ENCODE data around the gene PCDHGA3.
"Not testable (repeated sequence)": the region's sequence is repeated elsewhere in the genome, so short reads cannot be mapped to it uniquely, and the experiment has no call there.

The PCDHGA3 gene

DNA sequence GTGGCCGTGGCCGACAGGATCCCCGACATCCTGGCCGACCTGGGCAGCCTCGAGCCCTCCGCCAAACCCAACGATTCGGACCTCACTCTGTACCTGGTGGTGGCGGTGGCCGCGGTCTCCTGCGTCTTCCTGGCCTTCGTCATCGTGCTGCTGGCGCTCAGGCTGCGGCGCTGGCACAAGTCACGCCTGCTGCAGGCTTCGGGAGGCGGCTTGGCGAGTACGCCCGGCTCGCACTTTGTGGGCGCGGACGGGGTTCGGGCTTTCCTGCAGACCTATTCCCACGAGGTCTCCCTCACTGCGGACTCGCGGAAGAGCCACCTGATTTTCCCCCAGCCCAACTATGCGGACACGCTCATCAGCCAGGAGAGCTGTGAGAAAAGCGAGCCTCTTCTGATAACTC lies 2.4 kb downstream of the PCDHGA3 start:
- DNase-seq (ENCODE audit: low read depth in 2 of 2): not testable (repeated sequence)

DNA sequence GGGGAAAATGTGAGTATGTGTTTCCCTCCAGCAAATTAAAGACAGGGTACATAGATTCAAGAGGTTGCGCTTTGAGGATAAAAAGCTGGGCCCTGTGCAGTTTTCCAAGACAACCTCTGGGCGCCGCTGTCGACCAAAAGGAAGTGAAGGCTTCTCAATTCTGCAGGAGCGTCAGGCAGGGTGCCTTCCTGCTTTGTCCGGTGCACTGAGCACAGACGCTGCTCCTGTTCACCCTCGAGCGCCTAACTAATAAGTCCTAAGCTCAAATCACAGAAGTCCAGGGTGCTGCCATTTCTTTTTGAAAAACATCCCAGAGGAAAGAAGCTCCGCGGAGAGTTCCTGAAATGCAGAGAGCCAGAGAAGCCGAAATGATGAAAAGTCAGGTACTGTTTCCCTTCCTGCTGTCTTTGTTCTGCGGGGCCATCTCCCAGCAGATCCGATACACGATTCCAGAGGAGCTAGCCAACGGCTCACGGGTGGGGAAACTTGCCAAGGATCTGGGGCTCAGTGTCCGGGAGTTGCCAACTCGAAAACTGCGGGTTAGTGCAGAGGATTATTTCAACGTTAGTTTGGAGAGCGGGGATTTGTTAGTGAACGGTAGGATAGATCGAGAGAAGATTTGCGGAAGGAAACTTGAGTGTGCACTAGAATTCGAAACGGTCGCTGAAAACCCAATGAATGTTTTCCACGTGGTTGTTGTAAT lies 6.4 kb downstream of the PCDHGA3 start, which contains the start of gene PCDHGB1:
TSS of gene PCDHGB1 (plus strand) at position 183 of the 703 bp plus-strand sequence. CDS start at position 345, 162 bp downstream.
- no peak for DNase-seq (ENCODE audit: low read depth in 2 of 2)

DNA sequence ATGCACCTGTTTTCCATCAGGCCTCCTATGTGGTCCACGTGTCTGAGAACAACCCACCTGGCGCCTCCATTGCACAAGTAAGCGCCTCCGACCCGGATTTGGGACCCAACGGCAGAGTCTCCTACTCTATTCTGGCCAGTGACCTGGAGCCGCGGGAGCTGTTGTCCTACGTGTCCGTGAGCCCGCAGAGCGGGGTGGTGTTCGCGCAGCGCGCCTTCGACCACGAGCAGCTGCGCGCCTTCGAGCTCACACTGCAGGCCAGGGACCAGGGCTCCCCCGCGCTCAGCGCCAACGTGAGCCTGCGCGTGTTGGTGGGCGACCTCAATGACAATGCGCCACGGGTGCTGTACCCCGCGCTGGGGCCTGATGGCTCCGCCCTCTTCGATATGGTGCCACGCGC lies 8.0 kb downstream of the PCDHGA3 start:
- DNase-seq (ENCODE audit: low read depth in 2 of 2): no peak

DNA sequence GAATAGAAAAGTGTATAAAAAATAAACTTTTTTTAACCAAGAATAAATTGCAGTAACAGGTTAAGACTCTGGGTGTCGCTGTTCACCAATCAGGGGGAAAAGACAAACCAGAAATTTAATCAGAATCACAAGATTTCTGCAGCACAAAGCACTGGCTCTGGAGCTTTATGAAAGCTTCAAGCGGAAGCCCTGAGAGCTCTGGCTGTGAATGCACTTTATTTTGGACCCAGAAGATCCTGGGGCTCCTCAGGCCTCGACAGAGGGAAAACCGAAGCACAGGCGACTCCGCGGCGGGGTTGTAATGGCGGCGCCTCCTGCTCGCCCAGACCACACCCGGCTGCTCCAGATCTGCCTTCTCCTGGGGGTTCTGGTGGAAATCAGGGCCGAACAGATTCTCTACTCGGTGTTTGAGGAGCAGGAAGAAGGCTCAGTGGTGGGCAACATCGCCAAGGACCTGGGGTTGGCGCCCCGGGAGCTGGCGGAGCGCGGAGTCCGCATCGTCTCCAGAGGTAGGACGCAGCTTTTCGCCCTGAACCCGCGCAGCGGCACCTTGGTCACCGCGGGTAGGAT lies 11.4 kb downstream of the PCDHGA3 start, which contains the start of gene PCDHGA4:
TSS of gene PCDHGA4 (plus strand) at position 122 of the 570 bp plus-strand sequence. CDS start at position 209, 87 bp downstream.
- DNase-seq (ENCODE audit: low read depth in 2 of 2): no peak

DNA sequence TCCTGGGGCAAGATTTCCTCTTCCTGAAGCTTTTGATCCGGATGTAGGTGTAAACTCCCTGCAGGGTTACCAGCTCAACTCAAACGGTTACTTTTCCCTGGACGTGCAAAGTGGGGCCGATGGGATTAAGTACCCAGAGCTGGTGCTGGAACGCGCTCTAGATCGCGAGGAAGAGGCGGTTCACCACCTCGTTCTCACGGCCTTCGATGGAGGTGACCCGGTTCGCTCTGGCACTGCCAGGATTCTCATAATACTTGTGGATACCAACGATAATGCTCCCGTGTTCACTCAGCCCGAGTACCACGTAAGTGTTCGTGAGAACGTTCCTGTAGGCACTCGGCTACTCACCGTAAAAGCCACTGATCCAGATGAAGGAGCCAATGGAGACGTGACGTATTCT lies 12.0 kb downstream of the PCDHGA3 start:
- no peak for DNase-seq (ENCODE audit: low read depth in 2 of 2)

DNA sequence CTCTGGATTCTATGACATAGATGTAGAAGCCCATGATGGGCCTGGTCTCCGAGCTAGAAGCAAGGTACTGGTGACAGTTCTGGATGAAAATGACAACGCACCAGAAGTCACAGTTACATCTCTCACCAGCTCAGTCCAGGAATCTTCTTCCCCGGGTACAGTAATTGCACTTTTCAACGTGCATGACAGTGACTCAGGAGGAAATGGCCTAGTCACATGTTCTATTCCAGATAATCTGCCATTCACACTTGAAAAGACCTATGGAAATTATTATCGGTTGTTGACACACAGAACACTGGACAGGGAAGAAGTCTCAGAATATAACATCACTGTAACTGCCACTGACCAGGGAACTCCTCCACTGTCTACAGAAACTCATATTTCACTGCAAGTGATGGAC lies 12.5 kb downstream of the PCDHGA3 start:
- DNase-seq (ENCODE audit: low read depth in 2 of 2): no peak

DNA sequence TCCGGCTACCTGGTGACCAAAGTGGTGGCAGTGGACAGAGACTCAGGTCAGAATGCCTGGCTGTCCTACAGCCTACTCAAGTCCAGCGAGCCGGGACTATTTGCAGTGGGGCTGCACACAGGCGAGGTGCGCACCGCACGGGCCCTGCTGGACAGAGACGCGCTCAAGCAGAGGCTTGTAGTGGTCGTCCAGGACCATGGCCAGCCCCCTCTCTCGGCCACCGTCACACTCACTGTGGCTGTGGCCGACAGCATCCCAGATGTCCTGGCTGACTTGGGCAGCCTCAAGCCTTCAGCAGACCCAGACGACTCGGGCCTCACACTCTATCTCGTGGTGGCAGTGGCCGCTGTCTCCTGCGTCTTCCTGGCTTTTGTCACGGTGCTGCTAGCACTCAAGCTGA lies 13.3 kb downstream of the PCDHGA3 start:
- DNase-seq (ENCODE audit: low read depth in 2 of 2): no peak

DNA sequence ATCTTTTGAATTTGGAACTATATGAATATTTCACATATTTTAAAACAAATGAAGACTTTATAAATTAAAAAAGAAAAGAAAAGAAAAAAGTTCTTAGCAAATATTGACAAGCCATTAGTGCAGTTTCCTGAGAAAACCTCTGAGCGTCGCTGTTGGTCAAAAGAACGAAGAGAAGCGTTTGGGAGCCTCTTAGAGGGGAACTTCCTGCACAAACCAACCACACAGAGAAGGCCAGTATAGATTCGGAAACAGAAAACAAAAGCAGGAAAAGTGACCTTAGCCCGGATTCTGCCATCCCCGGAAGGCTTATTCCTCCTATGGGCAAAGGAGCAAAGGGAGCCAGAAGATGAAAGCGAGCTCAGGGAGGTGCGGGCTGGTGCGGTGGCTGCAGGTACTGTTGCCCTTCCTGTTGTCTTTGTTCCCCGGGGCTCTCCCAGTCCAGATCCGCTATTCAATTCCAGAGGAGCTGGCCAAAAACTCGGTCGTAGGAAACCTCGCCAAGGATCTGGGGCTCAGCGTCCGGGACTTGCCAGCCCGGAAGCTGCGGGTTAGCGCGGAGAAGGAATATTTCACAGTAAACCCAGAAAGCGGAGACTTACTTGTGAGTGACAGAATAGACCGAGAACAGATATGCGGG lies 16.3 kb downstream of the PCDHGA3 start, which contains the start of gene PCDHGB2:
TSS of gene PCDHGB2 (plus strand) at position 205 of the 637 bp plus-strand sequence. CDS start at position 347, 142 bp downstream.
- no peak for DNase-seq (ENCODE audit: low read depth in 2 of 2)

DNA sequence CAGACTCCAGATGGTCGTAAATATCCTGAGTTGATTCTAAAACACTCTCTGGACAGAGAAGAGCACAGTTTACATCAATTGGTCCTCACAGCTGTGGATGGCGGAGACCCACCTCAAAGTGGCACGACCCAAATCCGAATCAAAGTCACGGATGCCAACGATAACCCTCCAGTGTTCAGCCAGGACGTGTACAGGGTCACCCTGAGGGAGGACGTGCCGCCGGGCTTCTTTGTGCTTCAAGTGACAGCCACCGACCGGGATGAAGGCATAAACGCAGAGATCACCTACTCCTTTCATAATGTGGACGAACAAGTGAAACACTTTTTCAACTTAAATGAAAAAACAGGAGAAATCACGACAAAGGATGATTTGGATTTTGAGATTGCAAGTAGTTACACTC lies 17.1 kb downstream of the PCDHGA3 start:
- no peak for DNase-seq (ENCODE audit: low read depth in 2 of 2)

DNA sequence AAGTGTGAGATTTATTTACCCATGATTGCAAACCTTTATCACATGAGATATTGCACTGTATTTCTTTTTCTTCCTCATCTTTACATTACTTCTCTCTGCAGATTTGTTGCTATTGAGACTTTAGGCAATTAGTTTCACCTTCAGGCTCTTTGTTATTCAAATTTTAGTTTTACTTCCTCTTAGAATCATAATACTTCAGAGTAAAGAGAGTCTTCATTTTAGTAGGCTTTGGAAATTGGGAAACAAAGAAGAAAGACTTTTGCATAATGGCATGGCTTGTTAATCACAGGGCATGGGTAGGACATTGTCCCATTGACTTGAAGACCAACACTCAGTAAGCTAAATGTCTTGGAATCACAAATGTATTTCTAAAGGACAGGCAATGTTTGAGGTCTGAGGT lies 19.1 kb downstream of the PCDHGA3 start:
- no peak for DNase-seq (ENCODE audit: low read depth in 2 of 2)

DNA sequence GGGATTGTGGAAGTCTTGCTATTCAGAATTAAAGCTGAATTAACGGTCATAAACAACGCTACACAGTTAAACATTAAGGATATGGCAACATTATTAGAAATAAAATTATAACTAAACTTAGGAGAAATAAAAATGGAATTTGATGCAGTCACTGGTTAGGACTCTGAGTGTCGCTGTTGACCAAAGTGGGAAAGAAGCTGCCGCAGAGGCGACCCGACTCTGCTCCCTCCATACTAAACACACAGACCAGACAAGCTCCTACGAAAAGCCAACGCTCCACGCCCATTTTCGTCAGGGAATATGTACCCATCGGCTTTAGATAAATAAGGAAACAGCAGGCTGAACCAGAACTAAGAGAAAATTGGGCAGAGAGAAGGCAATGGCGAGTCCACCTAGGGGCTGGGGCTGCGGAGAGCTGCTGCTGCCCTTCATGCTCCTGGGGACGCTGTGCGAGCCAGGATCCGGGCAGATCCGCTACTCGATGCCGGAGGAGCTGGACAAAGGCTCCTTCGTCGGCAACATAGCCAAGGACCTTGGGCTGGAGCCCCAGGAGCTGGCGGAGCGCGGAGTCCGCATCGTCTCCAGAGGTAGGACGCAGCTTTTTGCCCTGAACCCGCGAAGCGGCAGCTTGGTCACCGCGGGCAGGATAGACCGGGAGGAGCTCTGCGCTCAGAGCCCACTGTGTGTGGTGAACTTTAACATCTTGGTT lies 20.5 kb downstream of the PCDHGA3 start, which contains the start of gene PCDHGA5:
TSS of gene PCDHGA5 (plus strand) at position 211 of the 709 bp plus-strand sequence. CDS start at position 380, 169 bp downstream.
- no peak for DNase-seq (ENCODE audit: low read depth in 2 of 2)

DNA sequence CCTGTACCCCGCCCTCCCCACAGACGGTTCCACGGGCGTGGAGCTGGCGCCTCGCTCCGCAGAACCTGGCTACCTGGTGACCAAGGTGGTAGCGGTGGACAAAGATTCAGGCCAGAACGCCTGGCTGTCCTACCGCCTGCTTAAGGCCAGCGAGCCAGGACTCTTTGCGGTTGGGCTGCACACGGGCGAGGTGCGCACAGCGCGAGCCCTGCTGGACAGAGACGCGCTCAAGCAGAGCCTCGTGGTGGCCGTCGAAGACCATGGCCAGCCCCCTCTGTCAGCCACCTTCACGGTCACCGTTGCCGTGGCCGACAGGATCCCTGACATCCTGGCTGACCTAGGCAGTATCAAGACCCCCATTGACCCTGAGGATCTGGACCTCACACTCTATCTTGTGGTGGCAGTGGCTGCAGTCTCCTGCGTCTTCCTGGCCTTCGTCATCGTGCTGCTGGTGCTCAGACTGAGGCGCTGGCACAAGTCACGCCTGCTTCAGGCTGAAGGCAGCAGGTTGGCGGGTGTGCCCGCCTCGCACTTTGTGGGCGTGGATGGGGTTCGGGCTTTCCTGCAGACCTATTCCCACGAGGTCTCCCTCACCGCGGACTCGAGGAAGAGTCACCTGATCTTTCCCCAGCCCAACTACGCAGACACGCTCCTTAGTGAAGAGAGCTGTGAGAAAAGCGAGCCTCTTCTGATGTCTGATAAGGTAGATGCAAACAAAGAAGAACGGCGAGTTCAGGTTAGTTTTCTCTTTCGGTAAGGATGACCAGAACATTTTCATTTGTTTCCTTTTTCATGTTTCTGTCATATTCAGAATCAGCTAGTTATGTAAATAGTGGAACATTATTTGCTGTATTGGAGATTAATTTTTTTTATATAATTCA lies 22.6 kb downstream of the PCDHGA3 start:
- DNase-seq (ENCODE audit: low read depth in 2 of 2): no peak

DNA sequence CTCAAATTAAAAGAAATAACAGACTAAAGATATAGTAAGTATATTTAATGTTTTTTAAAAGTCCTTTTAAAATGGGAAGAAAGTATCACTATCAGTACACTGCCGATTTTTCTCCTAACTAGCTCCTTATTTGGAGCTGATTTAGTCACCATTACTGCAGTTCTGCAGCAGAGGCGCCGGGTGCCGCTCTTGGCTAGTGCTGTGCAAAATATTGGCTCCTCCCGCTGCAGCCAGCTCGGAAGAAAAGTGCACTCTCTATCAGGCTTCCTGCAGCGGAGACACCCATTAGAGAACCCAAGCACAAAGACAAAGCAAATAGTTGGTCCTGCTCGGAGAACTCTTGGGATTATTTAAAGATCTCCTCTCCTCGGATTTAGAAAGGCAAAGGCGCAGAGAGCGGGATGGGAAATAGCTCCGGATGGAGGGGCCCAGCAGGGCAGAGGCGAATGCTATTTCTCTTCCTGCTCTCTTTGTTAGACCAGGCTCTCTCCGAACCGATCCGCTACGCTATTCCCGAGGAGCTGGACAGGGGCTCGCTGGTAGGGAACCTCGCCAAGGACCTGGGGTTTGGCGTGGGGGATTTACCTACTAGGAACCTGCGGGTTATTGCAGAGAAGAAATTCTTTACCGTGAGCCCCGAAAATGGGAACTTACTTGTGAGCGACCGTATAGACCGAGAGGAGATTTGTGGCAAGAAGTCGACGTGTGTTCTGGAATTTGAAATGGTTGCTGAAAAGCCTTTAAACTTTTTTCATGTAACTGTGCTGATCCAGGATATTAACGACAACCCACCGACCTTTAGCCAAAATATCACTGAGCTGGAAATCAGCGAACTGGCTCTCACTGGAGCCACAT lies 26.6 kb downstream of the PCDHGA3 start, which contains the start of gene PCDHGB3:
TSS of gene PCDHGB3 (plus strand) at position 249 of the 855 bp plus-strand sequence. CDS start at position 402, 153 bp downstream.
- DNase-seq (ENCODE audit: low read depth in 2 of 2): no peak

DNA sequence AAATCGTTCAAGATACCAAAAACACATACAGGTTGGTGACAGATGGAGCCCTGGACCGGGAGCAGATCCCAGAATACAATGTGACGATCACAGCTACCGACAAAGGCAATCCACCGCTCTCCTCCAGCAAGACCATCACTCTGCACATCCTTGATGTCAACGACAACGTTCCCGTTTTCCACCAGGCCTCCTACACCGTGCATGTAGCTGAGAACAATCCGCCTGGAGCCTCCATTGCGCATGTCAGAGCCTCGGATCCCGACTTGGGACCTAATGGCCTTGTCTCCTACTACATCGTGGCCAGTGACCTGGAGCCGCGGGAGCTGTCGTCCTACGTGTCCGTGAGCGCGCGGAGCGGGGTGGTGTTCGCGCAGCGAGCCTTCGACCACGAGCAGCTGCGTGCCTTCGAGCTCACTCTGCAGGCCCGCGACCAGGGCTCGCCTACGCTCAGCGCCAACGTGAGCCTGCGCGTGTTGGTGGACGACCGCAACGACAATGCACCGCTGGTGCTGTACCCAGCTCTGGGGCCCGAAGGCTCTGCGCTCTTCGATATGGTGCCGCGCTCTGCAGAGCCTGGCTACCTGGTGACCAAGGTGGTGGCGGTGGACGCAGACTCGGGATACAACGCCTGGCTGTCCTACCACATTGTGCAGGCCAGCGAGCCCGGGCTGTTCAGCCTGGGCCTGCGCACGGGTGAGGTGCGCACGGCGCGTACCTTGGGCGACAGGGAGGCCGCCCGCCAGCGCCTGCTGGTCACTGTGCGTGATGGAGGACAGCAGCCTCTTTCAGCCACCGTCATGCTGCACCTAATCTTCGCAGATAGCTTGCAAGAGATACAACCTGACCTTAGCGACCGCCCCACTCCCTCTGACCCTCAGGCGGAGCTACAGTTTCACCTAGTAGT lies 28.2 kb downstream of the PCDHGA3 start:
- no peak for DNase-seq (ENCODE audit: low read depth in 2 of 2)

DNA sequence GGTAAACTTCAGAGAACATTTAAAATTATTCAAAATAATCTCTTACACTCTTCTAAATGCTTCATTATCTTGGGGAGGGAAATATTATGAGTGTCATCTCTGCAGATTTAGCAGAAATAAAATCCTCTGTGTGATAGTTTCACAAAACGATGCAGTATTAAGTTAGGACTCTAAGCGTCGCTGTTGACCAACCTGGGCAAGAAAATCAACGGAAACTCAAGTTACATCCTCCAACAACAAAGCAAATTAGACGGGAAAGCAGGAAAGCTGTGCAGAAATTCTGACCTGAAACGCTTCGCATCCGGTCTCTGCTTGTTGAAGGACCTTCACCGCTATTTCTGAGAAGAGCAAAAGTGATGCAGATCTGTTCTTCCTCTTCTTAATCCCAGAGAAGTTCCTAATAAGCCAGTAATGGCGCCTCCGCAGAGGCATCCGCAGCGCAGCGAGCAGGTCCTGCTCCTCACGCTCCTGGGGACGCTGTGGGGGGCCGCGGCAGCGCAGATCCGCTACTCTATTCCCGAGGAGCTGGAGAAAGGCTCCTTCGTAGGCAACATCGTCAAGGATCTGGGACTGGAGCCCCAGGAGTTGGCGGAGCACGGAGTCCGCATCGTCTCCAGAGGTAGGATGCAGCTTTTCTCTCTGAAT lies 30.2 kb downstream of the PCDHGA3 start, which contains the start of gene PCDHGA6:
TSS of gene PCDHGA6 (plus strand) at position 219 of the 645 bp plus-strand sequence. CDS start at position 412, 193 bp downstream.
- DNase-seq (ENCODE audit: low read depth in 2 of 2): no peak

DNA sequence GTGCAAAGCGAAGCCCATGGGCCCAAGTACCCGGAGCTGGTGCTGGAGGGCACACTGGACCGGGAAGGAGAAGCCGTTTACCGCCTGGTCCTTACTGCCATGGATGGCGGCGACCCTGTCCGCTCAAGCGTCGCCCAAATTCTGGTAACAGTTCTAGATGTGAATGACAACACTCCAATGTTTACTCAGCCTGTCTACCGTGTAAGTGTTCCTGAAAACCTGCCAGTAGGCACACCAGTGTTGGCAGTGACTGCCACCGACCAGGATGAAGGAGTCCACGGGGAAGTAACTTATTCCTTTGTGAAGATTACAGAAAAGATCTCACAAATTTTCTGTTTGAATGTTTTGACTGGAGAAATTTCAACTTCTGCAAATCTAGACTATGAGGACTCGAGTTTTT lies 31.0 kb downstream of the PCDHGA3 start:
- no peak for DNase-seq (ENCODE audit: low read depth in 2 of 2)

DNA sequence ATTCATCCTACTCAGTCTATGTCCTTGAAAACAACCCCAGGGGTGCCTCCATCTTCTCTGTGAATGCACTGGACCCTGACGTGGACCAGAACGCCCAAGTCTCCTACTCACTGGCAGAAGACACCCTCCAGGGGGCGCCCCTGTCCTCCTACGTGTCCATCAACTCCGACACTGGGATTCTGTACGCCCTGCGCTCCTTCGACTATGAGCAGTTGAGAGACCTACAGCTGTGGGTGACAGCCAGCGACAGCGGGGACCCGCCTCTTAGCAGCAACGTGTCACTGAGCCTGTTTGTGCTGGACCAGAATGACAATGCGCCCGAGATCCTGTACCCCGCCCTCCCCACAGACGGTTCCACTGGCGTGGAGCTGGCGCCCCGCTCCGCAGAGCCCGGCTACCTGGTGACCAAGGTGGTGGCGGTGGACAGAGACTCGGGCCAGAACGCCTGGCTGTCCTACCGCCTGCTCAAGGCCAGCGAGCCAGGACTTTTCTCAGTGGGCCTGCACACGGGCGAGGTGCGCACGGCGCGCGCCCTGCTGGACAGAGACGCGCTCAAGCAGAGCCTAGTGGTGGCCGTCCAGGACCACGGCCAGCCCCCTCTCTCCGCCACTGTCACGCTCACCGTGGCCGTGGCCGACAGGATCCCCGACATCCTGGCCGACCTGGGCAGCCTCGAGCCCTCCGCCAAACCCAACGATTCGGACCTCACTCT lies 32.0 kb downstream of the PCDHGA3 start:
- DNase-seq (ENCODE audit: low read depth in 2 of 2): not testable (repeated sequence)

All from stimulated activated CD8-positive, alpha-beta memory T cell treated with anti-CD3 and anti-CD28 coated beads, Interleukin-15, amount 100 ng/mL, for 4 hours (primary cell).